Skeletal muscle tissue (tissue), 4 donors: ENCODE results near the gene KIF26B. TPM values are rescaled to one million over a fixed set of nuclear protein-coding genes. Genes with fewer than 3 reads are reported as not detected.

Source experiments
- H3K27ac ChIP-seq: one replicate; pipeline ENCODE4 v1.7.0; 2013; ENCODE audit warnings: mild to moderate bottlenecking, low read depth, low read length, inconsistent platforms
- H3K27me3 ChIP-seq, 3 donors: one replicate each; pipeline ENCODE4 v1.7.0; 2013; ENCODE audit warnings: low read length in 3 of 3; ENCODE audit not compliant: control insufficient read depth in 3 of 3, insufficient read depth in 3 of 3
- H3K36me3 ChIP-seq, 3 donors: one replicate each; pipeline ENCODE4 v1.7.0; 2013; ENCODE audit warnings: low read length in 3 of 3; ENCODE audit not compliant: control insufficient read depth in 3 of 3, insufficient read depth in 3 of 3
- H3K4me1 ChIP-seq, 3 donors: one replicate each; pipeline ENCODE4 v1.7.0; 2013; ENCODE audit warnings: low read length in 3 of 3, mild to moderate bottlenecking in 3 of 3; ENCODE audit not compliant: control insufficient read depth in 3 of 3, insufficient read depth in 3 of 3
- H3K4me3 ChIP-seq, 3 donors: one replicate each; pipeline ENCODE4 v1.7.0; 2013; ENCODE audit warnings: low read length in 3 of 3
- H3K9ac ChIP-seq, 3 donors: one replicate each; pipeline ENCODE4 v1.7.0; 2013; ENCODE audit warnings: low read length in 3 of 3, mild to moderate bottlenecking in 3 of 3, moderate library complexity in 2 of 3, low read depth in 1 of 3
- H3K9me3 ChIP-seq, 3 donors: one replicate each; pipeline ENCODE4 v1.7.0; 2013; ENCODE audit warnings: low read length in 3 of 3; ENCODE audit not compliant: control insufficient read depth in 3 of 3
- total RNA-seq: library from RNA; depleted of rRNA; stranded (reverse); fragments of >200 nt; gene quantifications from one replicate; pipeline ENCODE4 v1.2.3, GENCODE V29; 2014
- donor health status: Osteomylitis.

KIF26B gene
- total RNA-seq, 1 donor from 2014 or later: 0.52 TPM

- Histone ChIP-seq H3K9me3 (no peaks in the 10 kb centered on the region), H3K9ac (no peak overlapping the region), H3K4me1 (no peaks in the 10 kb centered on the region), H3K4me3 (no peak overlapping the region), H3K36me3 (no peaks in the 10 kb centered on the region), H3K27ac (no peak overlapping the region), H3K27me3 (no peaks in the 10 kb centered on the region)
Measured at GRCh38 chr1:245538671-245539070, 383.9 kb downstream of the KIF26B start.

DNA sequence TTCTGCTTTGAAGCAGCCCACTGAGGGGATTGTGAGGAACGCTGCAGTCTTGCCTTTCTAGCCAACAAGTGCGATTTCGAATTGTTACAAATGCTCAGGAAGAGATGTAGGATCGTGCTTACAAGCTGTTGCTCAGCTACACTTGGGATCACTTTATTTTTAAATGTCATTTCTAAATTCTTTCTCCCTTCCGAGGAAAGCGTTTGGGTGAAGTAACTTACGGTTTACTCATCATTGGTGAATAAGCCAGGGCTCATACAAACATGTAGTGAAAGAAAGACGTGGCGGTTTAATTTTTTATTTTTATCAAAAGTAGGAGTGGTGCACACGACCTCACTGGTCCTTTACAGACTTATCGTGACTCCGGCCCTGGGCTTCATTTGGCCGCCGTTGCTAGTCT lies 386.6 kb downstream of the KIF26B start:
- no peaks in the 10 kb centered on the region for H3K9me3 ChIP-seq
- H3K36me3 ChIP-seq: no peaks in the 10 kb centered on the region
- no peaks in the 10 kb centered on the region for H3K4me1 ChIP-seq
- H3K4me3 ChIP-seq: no peak overlapping the region
- peaks cover 0 to 2% (median 0%) of the 10 kb centered on the region in 3 donors for H3K27me3 ChIP-seq
- H3K9ac ChIP-seq: no peak overlapping the region
- no peak overlapping the region for H3K27ac ChIP-seq

GRCh38 chr1:245542365-245542764 lies 387.6 kb downstream of the KIF26B start:
- no peak overlapping the region for H3K9ac ChIP-seq
- no peaks in the 10 kb centered on the region for H3K9me3 ChIP-seq
- H3K27ac ChIP-seq: no peak overlapping the region
- peaks cover 0 to 2% (median 0%) of the 10 kb centered on the region in 3 donors for H3K27me3 ChIP-seq
- H3K4me3 ChIP-seq: no peak overlapping the region
- no peaks in the 10 kb centered on the region for H3K36me3 ChIP-seq
- H3K4me1 ChIP-seq: no peaks in the 10 kb centered on the region

- Histone ChIP-seq H3K9me3 (no peaks in the 10 kb centered on the region), H3K27me3 (peaks cover 0 to 2% (median 0%) of the 10 kb centered on the region in 3 donors), H3K27ac (no peak overlapping the region), H3K36me3 (no peaks in the 10 kb centered on the region), H3K4me3 (no peak overlapping the region), H3K4me1 (no peaks in the 10 kb centered on the region), H3K9ac (no peak overlapping the region)
Measured at GRCh38 chr1:245544236-245544635, 389.5 kb downstream of the KIF26B start.

- H3K27ac ChIP-seq: no peak overlapping the region
- H3K4me3 ChIP-seq: no peak overlapping the region
- H3K9me3 ChIP-seq: no peaks in the 10 kb centered on the region
- no peak overlapping the region for H3K9ac ChIP-seq
- no peaks in the 10 kb centered on the region for H3K4me1 ChIP-seq
- H3K27me3 ChIP-seq: peaks cover 0 to 2% (median 0%) of the 10 kb centered on the region in 3 donors
- no peaks in the 10 kb centered on the region for H3K36me3 ChIP-seq
Measured at GRCh38 chr1:245546875-245547274, 392.1 kb downstream of the KIF26B start.

DNA sequence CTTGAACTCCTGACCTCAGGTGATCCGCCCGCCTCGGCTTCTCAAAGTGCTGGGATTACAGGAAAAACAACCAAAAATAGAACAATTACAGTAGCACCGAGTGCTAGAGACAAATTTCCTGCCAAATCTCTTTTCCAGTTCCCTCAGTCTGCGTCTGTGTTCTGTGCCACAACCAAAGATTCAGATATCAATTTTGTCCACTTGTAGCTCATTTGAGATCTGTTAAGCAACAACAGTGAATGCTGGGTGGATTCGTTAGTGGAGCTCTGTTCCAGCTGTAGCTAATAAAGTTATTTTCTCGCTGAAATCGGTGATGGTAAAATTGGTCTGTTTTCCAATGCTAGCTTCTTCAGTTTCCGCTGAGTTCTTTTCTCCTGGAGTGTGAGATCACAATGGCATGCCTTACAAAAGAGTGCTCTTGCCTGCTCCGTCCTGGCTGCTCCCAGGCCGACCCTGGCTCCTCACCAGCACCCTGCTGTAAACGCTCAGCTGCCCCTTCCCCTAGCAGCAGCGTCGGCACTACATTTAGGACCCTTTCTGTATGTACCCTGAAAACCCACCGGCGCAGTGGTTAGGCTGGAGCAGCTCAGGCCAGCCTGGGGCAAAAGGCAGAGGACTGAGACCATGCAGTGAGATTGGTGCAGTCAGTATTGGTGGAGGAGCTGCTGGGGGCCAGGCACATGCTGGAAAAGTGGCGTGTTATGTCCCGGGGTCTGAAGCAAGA lies 395.4 kb downstream of the KIF26B start:
- Histone ChIP-seq H3K9ac (no peak overlapping the region), H3K4me1 (no peaks in the 10 kb centered on the region), H3K36me3 (no peaks in the 10 kb centered on the region), H3K4me3 (peak overlapping the region in 1 of 3 donors; percentile 1), H3K27me3 (peaks cover 0 to 2% (median 0%) of the 10 kb centered on the region in 3 donors), H3K9me3 (no peaks in the 10 kb centered on the region), H3K27ac (no peak overlapping the region)

- no peaks in the 10 kb centered on the region for H3K36me3 ChIP-seq
- H3K9me3 ChIP-seq: no peaks in the 10 kb centered on the region
- H3K27me3 ChIP-seq: peaks cover 0 to 2% (median 0%) of the 10 kb centered on the region in 3 donors
- no peak overlapping the region for H3K9ac ChIP-seq
- no peaks in the 10 kb centered on the region for H3K4me1 ChIP-seq
- no peak overlapping the region for H3K27ac ChIP-seq
- no peak overlapping the region for H3K4me3 ChIP-seq
Measured at GRCh38 chr1:245550720-245551043, 395.9 kb downstream of the KIF26B start.

GRCh38 chr1:245551536-245551935 lies 396.8 kb downstream of the KIF26B start:
- Histone ChIP-seq H3K27me3 (no peaks in the 10 kb centered on the region), H3K4me3 (no peak overlapping the region), H3K4me1 (no peaks in the 10 kb centered on the region)

GRCh38 chr1:245552331-245552730 lies 397.5 kb downstream of the KIF26B start:
- Histone ChIP-seq H3K27ac (no peak overlapping the region), H3K4me3 (no peak overlapping the region), H3K9ac (no peak overlapping the region), H3K27me3 (no peaks in the 10 kb centered on the region), H3K36me3 (no peaks in the 10 kb centered on the region), H3K4me1 (no peaks in the 10 kb centered on the region), H3K9me3 (no peaks in the 10 kb centered on the region)

More at GRCh38 chr1:245551536-245551935, 396.8 kb downstream of the KIF26B start:
- Histone ChIP-seq H3K9me3 (no peaks in the 10 kb centered on the region), H3K36me3 (no peaks in the 10 kb centered on the region), H3K9ac (no peak overlapping the region), H3K27ac (no peak overlapping the region)

DNA sequence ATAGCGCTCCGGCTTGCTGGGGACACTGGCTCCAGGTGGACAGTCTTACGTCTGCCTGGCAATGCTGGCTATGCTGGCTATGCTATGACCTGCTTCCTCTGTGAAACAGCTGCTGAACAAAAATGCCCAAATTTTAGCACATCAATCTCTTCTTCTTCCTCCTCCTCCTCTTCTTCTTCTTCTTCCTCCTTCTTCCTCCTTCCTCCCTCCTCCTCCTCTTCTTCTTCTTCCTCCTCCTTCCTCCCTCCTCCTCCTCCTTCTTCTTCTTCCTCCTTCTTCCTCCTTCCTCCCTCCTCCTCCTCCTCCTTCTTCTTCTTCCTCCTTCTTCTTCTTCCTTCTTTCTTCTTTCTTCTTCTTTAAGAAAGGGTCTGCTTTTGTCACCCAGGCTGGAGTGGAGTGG lies 401.3 kb downstream of the KIF26B start:
- Histone ChIP-seq H3K9me3 (no peaks in the 10 kb centered on the region), H3K27me3 (peaks cover 0 to under 1% (median 0%) of the 10 kb centered on the region in 3 donors), H3K36me3 (no peaks in the 10 kb centered on the region), H3K4me1 (no peaks in the 10 kb centered on the region), H3K9ac (no peak overlapping the region), H3K27ac (no peak overlapping the region), H3K4me3 (no peak overlapping the region)
